MM.1S (cell line): ENCODE results near the gene DNAH9.

Experiments used
- EZH2 ChIP-seq: fragments of 300-600 bp; sonication (generic); optimal IDR thresholded peaks from 2 replicates; pipeline ENCODE3; 2017; ENCODE audit warnings: low read depth, mild to moderate bottlenecking, antibody characterized with exemption, low read length, mixed read lengths
- TF ChIP-seq, protein P1 (sequence below): fragments of 300-600 bp; sonication (generic); IDR thresholded peaks from 2 replicates; pipeline ENCODE4 v1.5.1; 2016; ENCODE audit warnings: antibody characterized with exemption, low read length, mixed read lengths

DNA sequence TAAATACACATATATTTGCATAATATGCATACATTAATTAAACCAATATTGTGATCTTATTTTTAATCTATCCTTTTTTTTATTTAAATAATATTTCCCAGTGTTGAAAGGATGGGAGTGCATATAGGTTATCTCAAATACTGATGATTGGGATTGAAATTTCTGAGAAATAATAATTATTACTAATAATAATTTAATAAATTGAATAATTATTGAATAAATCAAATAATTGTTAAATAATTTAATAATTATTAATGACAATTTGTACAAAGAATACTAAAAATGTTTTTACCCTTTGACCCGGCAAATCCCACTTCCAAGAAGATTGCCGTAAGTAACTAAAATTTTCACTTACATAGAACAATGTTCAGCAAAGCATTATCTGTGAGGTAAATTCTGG is 250.1 kb downstream of the DNAH9 start:
- TF ChIP-seq, protein P1, sequence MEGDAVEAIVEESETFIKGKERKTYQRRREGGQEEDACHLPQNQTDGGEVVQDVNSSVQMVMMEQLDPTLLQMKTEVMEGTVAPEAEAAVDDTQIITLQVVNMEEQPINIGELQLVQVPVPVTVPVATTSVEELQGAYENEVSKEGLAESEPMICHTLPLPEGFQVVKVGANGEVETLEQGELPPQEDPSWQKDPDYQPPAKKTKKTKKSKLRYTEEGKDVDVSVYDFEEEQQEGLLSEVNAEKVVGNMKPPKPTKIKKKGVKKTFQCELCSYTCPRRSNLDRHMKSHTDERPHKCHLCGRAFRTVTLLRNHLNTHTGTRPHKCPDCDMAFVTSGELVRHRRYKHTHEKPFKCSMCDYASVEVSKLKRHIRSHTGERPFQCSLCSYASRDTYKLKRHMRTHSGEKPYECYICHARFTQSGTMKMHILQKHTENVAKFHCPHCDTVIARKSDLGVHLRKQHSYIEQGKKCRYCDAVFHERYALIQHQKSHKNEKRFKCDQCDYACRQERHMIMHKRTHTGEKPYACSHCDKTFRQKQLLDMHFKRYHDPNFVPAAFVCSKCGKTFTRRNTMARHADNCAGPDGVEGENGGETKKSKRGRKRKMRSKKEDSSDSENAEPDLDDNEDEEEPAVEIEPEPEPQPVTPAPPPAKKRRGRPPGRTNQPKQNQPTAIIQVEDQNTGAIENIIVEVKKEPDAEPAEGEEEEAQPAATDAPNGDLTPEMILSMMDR, result no peak
- no peak for TF ChIP-seq EZH2
